GM18907 (cell line): ENCODE measurements around the gene CATSPERB.
"Not testable (repeated sequence)": the region's sequence is repeated elsewhere in the genome, so short reads cannot be mapped to it uniquely, and the experiment has no call there.

Source experiments
- ATAC-seq: cut with Tn5 transposase; IDR thresholded peaks from one replicate; pipeline ENCODE4 v1.9.1; 2021; ENCODE audit warnings: mild to moderate bottlenecking, moderate library complexity; ENCODE audit not compliant: unreplicated experiment

CATSPERB gene

GRCh38 chr14:91732859-91733477 is 1.1 kb upstream of the CATSPERB start:
- no peak for ATAC-seq

GRCh38 chr14:91732439-91732838 is 553 bp upstream of the CATSPERB start:
- ATAC-seq: no peak

GRCh38 chr14:91731018-91731417 is 868 bp downstream of the CATSPERB start:
- ATAC-seq: no peak

- no peak for ATAC-seq
Measured at GRCh38 chr14:91729756-91730155, 2.1 kb downstream of the CATSPERB start.

GRCh38 chr14:91728616-91729183 is 3.2 kb downstream of the CATSPERB start:
- ATAC-seq: no peak

- no peak for ATAC-seq
Measured at GRCh38 chr14:91727121-91727520, 4.8 kb downstream of the CATSPERB start.

GRCh38 chr14:91723501-91723900 is 8.4 kb downstream of the CATSPERB start:
- ATAC-seq: no peak

GRCh38 chr14:91722386-91722785 is 9.5 kb downstream of the CATSPERB start:
- ATAC-seq: no peak

GRCh38 chr14:91719839-91720238 is 12.0 kb downstream of the CATSPERB start:
- ATAC-seq: no peak

GRCh38 chr14:91716999-91717398 is 14.9 kb downstream of the CATSPERB start:
- no peak for ATAC-seq

- no peak for ATAC-seq
Measured at GRCh38 chr14:91714805-91715204, 17.1 kb downstream of the CATSPERB start.

GRCh38 chr14:91708795-91709194 is 23.1 kb downstream of the CATSPERB start:
- ATAC-seq: peak; percentile 50

GRCh38 chr14:91706996-91707395 is 24.9 kb downstream of the CATSPERB start:
- no peak for ATAC-seq

GRCh38 chr14:91694643-91695042 is 37.2 kb downstream of the CATSPERB start:
- no peak for ATAC-seq

- ATAC-seq: no peak
Measured at GRCh38 chr14:91693346-91693745, 38.5 kb downstream of the CATSPERB start.

- no peak for ATAC-seq
Measured at GRCh38 chr14:91692075-91692474, 39.8 kb downstream of the CATSPERB start.

GRCh38 chr14:91689608-91690007 is 42.3 kb downstream of the CATSPERB start:
- no peak for ATAC-seq

GRCh38 chr14:91687436-91687835 is 44.5 kb downstream of the CATSPERB start:
- not testable (repeated sequence) for ATAC-seq

GRCh38 chr14:91685600-91685999 is 46.3 kb downstream of the CATSPERB start:
- no peak for ATAC-seq

GRCh38 chr14:91681893-91682563 is 49.9 kb downstream of the CATSPERB start:
- no peak for ATAC-seq

GRCh38 chr14:91681118-91681517 is 50.8 kb downstream of the CATSPERB start:
- no peak for ATAC-seq

GRCh38 chr14:91679273-91679672 is 52.6 kb downstream of the CATSPERB start:
- no peak for ATAC-seq
